Liver (tissue), 9 donors: ENCODE measurements around the gene ALK. TPM values are rescaled to one million over a fixed set of nuclear protein-coding genes. Genes with fewer than 3 reads are reported as not detected.

Experiments used
- DNase-seq: peaks from one replicate; pipeline ENCODE4 v3.0.0-alpha.2; 2017; ENCODE audit warnings: low spot score
- H3K27ac ChIP-seq, 2 donors: one replicate each; pipeline ENCODE4 v1.7.0; 2013; ENCODE audit warnings: inconsistent platforms in 2 of 2, low read length in 2 of 2, control low read depth in 1 of 2, low read depth in 1 of 2, mild to moderate bottlenecking in 1 of 2
- H3K27me3 ChIP-seq, 4 donors: one replicate each; pipeline versions ENCODE4 v1.6.1 to v1.7.0; 2013; ENCODE audit warnings: low read length in 3 of 4, inconsistent platforms in 1 of 4, mild to moderate bottlenecking in 1 of 4, moderate library complexity in 1 of 4; ENCODE audit not compliant: control insufficient read depth in 4 of 4, insufficient read depth in 4 of 4
- H3K36me3 ChIP-seq, 4 donors: one replicate each; pipeline versions ENCODE4 v1.6.1 to v1.7.0; 2013; ENCODE audit warnings: low read length in 3 of 4, mild to moderate bottlenecking in 3 of 4, low read depth in 1 of 4, moderate library complexity in 1 of 4; ENCODE audit not compliant: control insufficient read depth in 4 of 4, insufficient read depth in 3 of 4
- H3K4me1 ChIP-seq, 4 donors: one replicate each; pipeline versions ENCODE4 v1.6.1 to v1.7.0; 2013; ENCODE audit warnings: low read length in 3 of 4, mild to moderate bottlenecking in 3 of 4, moderate library complexity in 1 of 4; ENCODE audit not compliant: control insufficient read depth in 4 of 4, insufficient read depth in 4 of 4
- H3K4me3 ChIP-seq, 3 donors: one replicate each; pipeline versions ENCODE4 v1.6.1 to v1.7.0; 2013; ENCODE audit warnings: low read length in 3 of 3, control low read depth in 1 of 3, low read depth in 1 of 3, mild to moderate bottlenecking in 1 of 3
- H3K9ac ChIP-seq, 2 donors: one replicate each; pipeline ENCODE4 v1.7.0; 2013; ENCODE audit warnings: low read length in 2 of 2, mild to moderate bottlenecking in 2 of 2, moderate library complexity in 2 of 2, control low read depth in 1 of 2, low read depth in 1 of 2
- H3K9me3 ChIP-seq, 4 donors: one replicate each; pipeline versions ENCODE4 v1.6.1 to v1.7.0; 2013; ENCODE audit warnings: low read length in 3 of 4; ENCODE audit not compliant: control insufficient read depth in 4 of 4
- EGR1 ChIP-seq, 2 donors: IDR thresholded peaks; 2 replicates each; pipeline ENCODE4 v1.6.1; 2016 to 2018; ENCODE audit warnings: antibody characterized with exemption in 2 of 2, low read depth in 2 of 2
- FOXA1 ChIP-seq: IDR thresholded peaks from 2 replicates; pipeline ENCODE4 v1.6.1; 2016; ENCODE audit warnings: antibody characterized with exemption
- FOXA2 ChIP-seq: IDR thresholded peaks from 2 replicates; pipeline ENCODE4 v1.6.1; 2016; ENCODE audit warnings: antibody characterized with exemption
- GABPA ChIP-seq, 2 donors: IDR thresholded peaks in 1 of 2; conservative IDR thresholded peaks in 1 of 2; 2 replicates each; pipeline ENCODE4 v1.6.1; 2016; ENCODE audit warnings: antibody characterized with exemption in 2 of 2, mild to moderate bottlenecking in 1 of 2, moderate library complexity in 1 of 2
- HNF4A ChIP-seq, 2 donors: conservative IDR thresholded peaks; 2 replicates each; pipeline ENCODE4 v1.6.1; 2016; ENCODE audit warnings: antibody characterized with exemption in 2 of 2, mild to moderate bottlenecking in 2 of 2
- HNF4G ChIP-seq: IDR thresholded peaks from 2 replicates; pipeline ENCODE4 v1.6.1; 2016; ENCODE audit warnings: antibody characterized with exemption
- JUND ChIP-seq, 2 donors: IDR thresholded peaks; 2 replicates each; pipeline ENCODE4 v1.6.1; 2016; ENCODE audit warnings: antibody characterized with exemption in 2 of 2
- MAX ChIP-seq: IDR thresholded peaks from 2 replicates; pipeline ENCODE4 v1.6.1; 2016; ENCODE audit warnings: antibody characterized with exemption
- NR2F2 ChIP-seq: IDR thresholded peaks from 2 replicates; pipeline ENCODE4 v1.6.1; 2016; ENCODE audit warnings: antibody characterized with exemption
- RAD21 ChIP-seq, 2 donors: IDR thresholded peaks; 2 replicates each; pipeline ENCODE4 v1.6.1; 2016; ENCODE audit warnings: antibody characterized with exemption in 2 of 2, mild to moderate bottlenecking in 2 of 2
- REST ChIP-seq: IDR thresholded peaks from 2 replicates; pipeline ENCODE4 v1.6.1; 2016; ENCODE audit warnings: antibody characterized with exemption, mild to moderate bottlenecking
- RXRA ChIP-seq, 2 donors: IDR thresholded peaks; 2 replicates each; pipeline ENCODE4 v1.6.1; 2017 to 2018; ENCODE audit warnings: antibody characterized with exemption in 2 of 2, mild to moderate bottlenecking in 1 of 2
- SP1 ChIP-seq: IDR thresholded peaks from 2 replicates; pipeline ENCODE4 v1.6.1; 2018; ENCODE audit warnings: antibody characterized with exemption, mild to moderate bottlenecking
- TAF1 ChIP-seq: conservative IDR thresholded peaks from 2 replicates; pipeline ENCODE4 v1.6.1; 2016; ENCODE audit warnings: antibody characterized with exemption, mild to moderate bottlenecking
- YY1 ChIP-seq: IDR thresholded peaks from 2 replicates; pipeline ENCODE4 v1.6.1; 2016; ENCODE audit warnings: antibody characterized with exemption, mild to moderate bottlenecking
- ZBTB33 ChIP-seq: IDR thresholded peaks from 2 replicates; pipeline ENCODE4 v1.6.1; 2016; ENCODE audit warnings: antibody characterized with exemption
- WGBS: extraction: QIAGEN DNeasy Blood & Tissue Kit; methylation state at CpG from one replicate; pipeline ENCODE4 v1.1.7; 2013; 5-methylcytosine and 5-hydroxymethylcytosine counted together
- polyA plus RNA-seq, 2 donors: library from polyadenylated mRNA; stranded (reverse) in 1 of 2; unstranded in 1 of 2; fragments of 200-250 nt in 1 of 2; fragments of >200 nt in 1 of 2; fragmentation: Nextera tagmentation in 1 of 2; extraction: Ambion mirVana in 1 of 2; gene quantifications; one replicate each; pipeline versions ENCODE4 v1.2.1 to v1.2.3, GENCODE V29; 2013 to 2015
- total RNA-seq, 2 donors: library from RNA; depleted of rRNA; stranded (reverse); fragments of >200 nt; gene quantifications; one replicate each; pipeline ENCODE4 v1.2.3, GENCODE V29; 2014
- TF ChIP-seq, protein P1 (sequence below): IDR thresholded peaks from 2 replicates; pipeline ENCODE4 v1.6.1; 2016; ENCODE audit warnings: antibody characterized with exemption
- TF ChIP-seq, protein P2 (sequence below): fragments of 150-350 bp; IDR thresholded peaks from 2 replicates; pipeline ENCODE4 v1.5.1; 2017; ENCODE audit warnings: improper control_type of control experiment, low read depth, low read length; ENCODE audit not compliant: missing input control
- donor health status: healthy.
- donor health status: healthy.
- donor health status: healthy.
- donor health status: healthy.
- donor health status: healthy.

Gene ALK
- total and polyA plus RNA-seq, 4 donors: under 0.01 TPM; not detected in 3

DNA sequence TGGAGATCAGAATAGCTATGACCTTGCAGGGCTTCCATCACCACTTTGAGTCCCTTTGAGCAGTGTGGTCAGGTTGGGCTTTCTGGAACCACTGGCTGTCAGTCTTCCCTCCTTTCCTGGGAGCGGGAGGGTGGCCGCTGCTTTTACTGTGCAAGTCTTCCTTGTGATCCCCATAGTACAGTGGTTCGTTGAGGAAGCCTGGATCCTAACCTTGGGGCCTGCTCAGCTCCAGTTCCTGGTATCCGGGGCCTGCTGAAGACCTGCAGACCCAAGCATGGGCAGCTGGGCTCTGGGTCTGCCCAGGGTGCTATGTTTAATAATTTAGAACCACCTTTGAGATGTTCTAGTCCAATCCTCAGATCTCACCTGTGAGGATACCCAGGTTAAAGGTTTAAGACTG lies 702.0 kb downstream of the ALK start:
- WGBS: 88% methylated on average over 4 of the region's 4 CpGs
- H3K27me3 ChIP-seq: peaks cover 0 to 2% (median 0%) of the 10 kb centered on the region in 4 donors
- TF ChIP-seq HNF4A (conservative IDR thresholded peaks at IDR 0.05): no peak
- TF ChIP-seq MAX: no peak
- TF ChIP-seq HNF4G: no peak
- no peak for TF ChIP-seq SP1
- TF ChIP-seq JUND (IDR thresholded peaks at IDR 0.05): no peak
- TF ChIP-seq EGR1 (IDR thresholded peaks at IDR 0.05; ENCODE audit: low read depth in 2 of 2): no peak
- TF ChIP-seq RAD21 (IDR thresholded peaks at IDR 0.05): no peak

GRCh38 chr2:29218550-29219125 lies 702.7 kb downstream of the ALK start:
- Histone ChIP-seq H3K4me3 (no peak overlapping the region), H3K36me3 (no peaks in the 10 kb centered on the region), H3K9me3 (no peaks in the 10 kb centered on the region), H3K4me1 (no peaks in the 10 kb centered on the region), H3K27ac (no peak overlapping the region), H3K27me3 (peaks cover 0 to 2% (median under 1%) of the 10 kb centered on the region in 4 donors), H3K9ac (no peak overlapping the region)
- WGBS: 79% methylated on average over 4 of the region's 4 CpGs
- no peak for DNase-seq
- TF ChIP-seq JUND (IDR thresholded peaks at IDR 0.05) (no peak), MAX (no peak), TAF1 (no peak), RXRA (IDR thresholded peaks at IDR 0.05) (no peak), YY1 (no peak), GABPA (IDR thresholded peaks at IDR 0.05 in 1 of 2, conservative IDR thresholded peaks at IDR 0.05 in 1 of 2) (no peak), REST (no peak), ZBTB33 (no peak), FOXA2 (no peak), SP1 (no peak), HNF4A (conservative IDR thresholded peaks at IDR 0.05) (no peak), RAD21 (IDR thresholded peaks at IDR 0.05) (no peak), NR2F2 (no peak), EGR1 (IDR thresholded peaks at IDR 0.05; ENCODE audit: low read depth in 2 of 2) (no peak), FOXA1 (no peak), HNF4G (no peak)
- TF ChIP-seq, protein P1, sequence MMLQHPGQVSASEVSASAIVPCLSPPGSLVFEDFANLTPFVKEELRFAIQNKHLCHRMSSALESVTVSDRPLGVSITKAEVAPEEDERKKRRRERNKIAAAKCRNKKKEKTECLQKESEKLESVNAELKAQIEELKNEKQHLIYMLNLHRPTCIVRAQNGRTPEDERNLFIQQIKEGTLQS: no peak
- TF ChIP-seq, protein P2, sequence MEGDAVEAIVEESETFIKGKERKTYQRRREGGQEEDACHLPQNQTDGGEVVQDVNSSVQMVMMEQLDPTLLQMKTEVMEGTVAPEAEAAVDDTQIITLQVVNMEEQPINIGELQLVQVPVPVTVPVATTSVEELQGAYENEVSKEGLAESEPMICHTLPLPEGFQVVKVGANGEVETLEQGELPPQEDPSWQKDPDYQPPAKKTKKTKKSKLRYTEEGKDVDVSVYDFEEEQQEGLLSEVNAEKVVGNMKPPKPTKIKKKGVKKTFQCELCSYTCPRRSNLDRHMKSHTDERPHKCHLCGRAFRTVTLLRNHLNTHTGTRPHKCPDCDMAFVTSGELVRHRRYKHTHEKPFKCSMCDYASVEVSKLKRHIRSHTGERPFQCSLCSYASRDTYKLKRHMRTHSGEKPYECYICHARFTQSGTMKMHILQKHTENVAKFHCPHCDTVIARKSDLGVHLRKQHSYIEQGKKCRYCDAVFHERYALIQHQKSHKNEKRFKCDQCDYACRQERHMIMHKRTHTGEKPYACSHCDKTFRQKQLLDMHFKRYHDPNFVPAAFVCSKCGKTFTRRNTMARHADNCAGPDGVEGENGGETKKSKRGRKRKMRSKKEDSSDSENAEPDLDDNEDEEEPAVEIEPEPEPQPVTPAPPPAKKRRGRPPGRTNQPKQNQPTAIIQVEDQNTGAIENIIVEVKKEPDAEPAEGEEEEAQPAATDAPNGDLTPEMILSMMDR: no peak

More for the DNA sequence above, 702.0 kb downstream of the ALK start:
- Histone ChIP-seq H3K9ac (no peak overlapping the region), H3K9me3 (no peaks in the 10 kb centered on the region), H3K36me3 (no peaks in the 10 kb centered on the region), H3K27ac (no peak overlapping the region), H3K4me1 (no peaks in the 10 kb centered on the region), H3K4me3 (no peak overlapping the region)
- no peak for DNase-seq
